Mucosa of descending colon (tissue), 3 donors: ENCODE measurements around the gene RIPOR3. TPM values are rescaled to one million over a fixed set of nuclear protein-coding genes. Genes with fewer than 3 reads are reported as not detected.

Source experiments
- ATAC-seq: fragments of 200-7000 bp; cut with Tn5 transposase; one replicate; pipeline ENCODE4 v1.9.1; 2020; ENCODE audit warnings: mild to moderate bottlenecking, moderate library complexity
- DNase-seq, 3 donors: peaks; one replicate each; pipeline ENCODE4 v3.0.0-alpha.2; 2020
- H3K36me3 ChIP-seq: fragments of 200-600 bp; one replicate; pipeline ENCODE4 v1.8.0; 2021; ENCODE audit warnings: low read depth, mild to moderate bottlenecking
- H3K4me1 ChIP-seq: fragments of 200-600 bp; one replicate; pipeline ENCODE4 v1.8.0; 2021; ENCODE audit warnings: low read depth, mild to moderate bottlenecking
- H3K4me3 ChIP-seq: fragments of 200-600 bp; one replicate; pipeline ENCODE4 v1.8.0; 2021; ENCODE audit warnings: mild to moderate bottlenecking
- H3K9me3 ChIP-seq: fragments of 200-600 bp; one replicate; pipeline ENCODE4 v1.8.0; 2021; ENCODE audit warnings: mild to moderate bottlenecking
- intact Hi-C, 2 donors: fragments of 100-400 bp; cut with DNase I in 1 of 2; cut with micrococcal nuclease in 1 of 2; formaldehyde crosslinking; loops; one replicate each; pipeline versions ENCODE4 v1.11.0 to v1.11.1; 2022; cut with DNase I, micrococcal nuclease
- total RNA-seq, 3 donors: library from RNA; stranded (reverse); fragmentation: NEBNext Ultra II Directional in 2 of 3; extraction: Animal tissue kit (Norgen Biotek cat#: 25700) in 2 of 3; gene quantifications; one replicate each; pipeline versions ENCODE4 v1.2.1 to v1.2.4, GENCODE V29; 2021 to 2023
- TF ChIP-seq, protein P1 (sequence below): fragments of 200-600 bp; IDR thresholded peaks from one replicate; pipeline ENCODE4 v1.8.0; 2022; ENCODE audit warnings: antibody characterized with exemption, mild to moderate bottlenecking
- donor health status: DM: no; HTN: no; CAD: no; lungs with moderate emphysema.
- donor health status: DM: no; HTN: no; CAD: no.
- donor health status: DM: no; HTN: yes; CAD: no.

The RIPOR3 gene
- total RNA-seq, 3 donors from 2014 or later, result 2.2 to 13.4 (median 5.8) TPM

DNA sequence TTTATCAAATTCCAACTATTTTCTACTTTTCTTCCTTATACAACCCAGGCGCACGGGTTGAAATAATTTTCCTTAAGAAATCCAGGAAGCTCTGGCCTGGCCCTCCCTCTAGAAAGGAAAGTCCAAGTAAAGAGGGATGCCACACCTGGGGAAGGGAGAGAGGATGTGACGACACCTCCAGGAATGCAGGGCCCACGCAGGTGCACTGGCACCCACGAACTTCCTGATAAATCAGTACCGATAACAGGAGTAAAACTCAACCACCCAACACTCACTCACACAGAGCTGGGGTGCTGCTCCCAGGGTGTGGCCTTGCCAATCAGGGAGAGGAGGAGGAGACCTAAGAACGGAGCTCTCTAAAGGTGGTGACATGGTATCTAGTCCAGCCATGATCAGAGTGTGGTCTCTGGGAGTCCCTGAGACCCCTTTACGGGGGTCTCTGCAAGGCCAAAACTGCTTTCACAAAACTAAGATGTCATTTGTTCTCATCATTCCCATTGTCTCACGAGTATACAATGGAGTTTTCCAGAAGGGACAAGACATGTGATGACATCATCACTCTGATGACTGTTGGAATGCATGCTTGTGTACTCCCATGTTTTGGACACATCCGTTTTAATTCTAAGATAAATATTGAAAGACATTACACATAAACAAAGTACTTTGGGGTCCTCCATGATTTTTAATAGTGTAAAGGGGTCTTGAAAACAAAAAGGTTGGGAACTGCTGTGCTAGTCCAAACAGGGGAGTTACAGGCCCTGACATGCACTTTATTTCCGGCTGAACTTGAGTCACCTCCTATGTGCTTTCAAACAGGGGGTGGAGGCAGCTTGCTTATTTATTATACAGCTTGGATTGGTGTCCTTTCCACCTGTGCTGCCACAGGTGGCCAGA is 37.9 kb upstream of the RIPOR3 start:
- TF ChIP-seq, protein P1, sequence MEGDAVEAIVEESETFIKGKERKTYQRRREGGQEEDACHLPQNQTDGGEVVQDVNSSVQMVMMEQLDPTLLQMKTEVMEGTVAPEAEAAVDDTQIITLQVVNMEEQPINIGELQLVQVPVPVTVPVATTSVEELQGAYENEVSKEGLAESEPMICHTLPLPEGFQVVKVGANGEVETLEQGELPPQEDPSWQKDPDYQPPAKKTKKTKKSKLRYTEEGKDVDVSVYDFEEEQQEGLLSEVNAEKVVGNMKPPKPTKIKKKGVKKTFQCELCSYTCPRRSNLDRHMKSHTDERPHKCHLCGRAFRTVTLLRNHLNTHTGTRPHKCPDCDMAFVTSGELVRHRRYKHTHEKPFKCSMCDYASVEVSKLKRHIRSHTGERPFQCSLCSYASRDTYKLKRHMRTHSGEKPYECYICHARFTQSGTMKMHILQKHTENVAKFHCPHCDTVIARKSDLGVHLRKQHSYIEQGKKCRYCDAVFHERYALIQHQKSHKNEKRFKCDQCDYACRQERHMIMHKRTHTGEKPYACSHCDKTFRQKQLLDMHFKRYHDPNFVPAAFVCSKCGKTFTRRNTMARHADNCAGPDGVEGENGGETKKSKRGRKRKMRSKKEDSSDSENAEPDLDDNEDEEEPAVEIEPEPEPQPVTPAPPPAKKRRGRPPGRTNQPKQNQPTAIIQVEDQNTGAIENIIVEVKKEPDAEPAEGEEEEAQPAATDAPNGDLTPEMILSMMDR, result no peak
- H3K4me3 ChIP-seq, result no peak overlapping the region
- H3K4me1 ChIP-seq, result peaks cover 11% of the 10 kb centered on the region
- DNase-seq (peak; percentile 67 to 82 (median 70)), ATAC-seq (peak; percentile 52)
- intact Hi-C loops, result no loop called here
- H3K9me3 ChIP-seq, result no peaks in the 10 kb centered on the region
- H3K36me3 ChIP-seq, result no peaks in the 10 kb centered on the region

DNA sequence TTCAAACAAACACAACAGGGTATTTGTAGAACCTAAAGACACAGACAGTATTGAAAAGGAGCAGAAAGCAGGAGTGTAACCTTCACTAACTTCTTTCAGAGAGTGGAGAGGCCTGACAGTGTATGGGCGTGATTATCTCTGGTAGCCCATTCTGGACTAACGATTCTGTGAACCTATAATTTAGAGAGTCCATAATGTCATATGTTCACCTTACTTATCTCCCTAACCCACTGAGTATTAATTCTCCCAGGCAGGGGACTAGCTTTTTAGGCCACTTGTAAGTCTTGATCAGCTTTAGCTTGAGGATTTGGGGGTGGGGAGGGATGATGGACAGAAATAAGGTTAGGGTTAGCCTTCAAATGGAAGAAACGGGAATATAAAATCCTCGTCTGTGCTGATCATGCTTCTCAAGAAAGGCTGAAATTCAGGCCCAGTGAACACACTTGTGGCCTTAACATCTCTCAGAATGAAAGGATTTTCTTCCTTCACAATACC is 37.2 kb upstream of the RIPOR3 start:
- Histone ChIP-seq H3K36me3 (no peaks in the 10 kb centered on the region), H3K9me3 (no peaks in the 10 kb centered on the region), H3K4me3 (no peak overlapping the region), H3K4me1 (peaks cover 11% of the 10 kb centered on the region)
- DNase-seq, result no peak
- ATAC-seq, result no peak
- TF ChIP-seq, protein P1, result no peak
- intact Hi-C loops, result no loop called here

DNA sequence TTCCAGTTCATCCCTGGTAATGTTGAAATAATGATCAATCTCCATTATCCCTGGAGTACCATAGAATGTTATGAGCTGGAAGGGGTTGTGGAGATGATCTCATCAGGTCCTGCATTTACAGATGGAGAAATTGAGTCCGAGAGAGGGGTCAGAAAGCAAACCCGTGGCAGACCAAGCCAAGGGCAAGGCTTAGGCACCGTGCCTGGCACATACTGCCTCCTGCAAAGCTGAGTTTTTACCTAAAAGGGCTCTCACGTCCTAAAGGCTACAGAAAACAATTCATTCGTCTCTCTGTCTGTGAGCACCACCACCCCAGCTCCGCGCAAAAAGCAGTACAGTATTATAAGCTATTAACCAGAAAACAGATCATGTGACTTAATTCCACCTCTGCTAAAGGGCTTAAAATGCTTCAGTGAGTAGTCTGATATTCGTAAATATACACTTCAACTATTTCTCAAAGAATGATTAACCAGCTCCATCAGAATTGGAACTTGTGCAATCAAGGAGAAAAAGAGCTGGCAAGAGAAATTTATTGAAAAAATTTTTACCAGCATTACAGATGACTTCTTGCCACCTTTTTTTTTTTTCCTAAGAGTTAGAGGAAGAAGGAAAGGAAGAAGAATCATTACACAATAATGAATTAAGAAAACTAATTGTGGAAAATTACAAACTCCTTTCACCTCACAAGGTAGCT is 36.6 kb upstream of the RIPOR3 start:
- ATAC-seq, result no peak
- H3K4me3 ChIP-seq, result no peak overlapping the region
- no peaks in the 10 kb centered on the region for H3K9me3 ChIP-seq
- no peaks in the 10 kb centered on the region for H3K36me3 ChIP-seq
- intact Hi-C loops, result no loop called here
- no peak for DNase-seq
- TF ChIP-seq, protein P1, result no peak
- H3K4me1 ChIP-seq, result peaks cover 11% of the 10 kb centered on the region

DNA sequence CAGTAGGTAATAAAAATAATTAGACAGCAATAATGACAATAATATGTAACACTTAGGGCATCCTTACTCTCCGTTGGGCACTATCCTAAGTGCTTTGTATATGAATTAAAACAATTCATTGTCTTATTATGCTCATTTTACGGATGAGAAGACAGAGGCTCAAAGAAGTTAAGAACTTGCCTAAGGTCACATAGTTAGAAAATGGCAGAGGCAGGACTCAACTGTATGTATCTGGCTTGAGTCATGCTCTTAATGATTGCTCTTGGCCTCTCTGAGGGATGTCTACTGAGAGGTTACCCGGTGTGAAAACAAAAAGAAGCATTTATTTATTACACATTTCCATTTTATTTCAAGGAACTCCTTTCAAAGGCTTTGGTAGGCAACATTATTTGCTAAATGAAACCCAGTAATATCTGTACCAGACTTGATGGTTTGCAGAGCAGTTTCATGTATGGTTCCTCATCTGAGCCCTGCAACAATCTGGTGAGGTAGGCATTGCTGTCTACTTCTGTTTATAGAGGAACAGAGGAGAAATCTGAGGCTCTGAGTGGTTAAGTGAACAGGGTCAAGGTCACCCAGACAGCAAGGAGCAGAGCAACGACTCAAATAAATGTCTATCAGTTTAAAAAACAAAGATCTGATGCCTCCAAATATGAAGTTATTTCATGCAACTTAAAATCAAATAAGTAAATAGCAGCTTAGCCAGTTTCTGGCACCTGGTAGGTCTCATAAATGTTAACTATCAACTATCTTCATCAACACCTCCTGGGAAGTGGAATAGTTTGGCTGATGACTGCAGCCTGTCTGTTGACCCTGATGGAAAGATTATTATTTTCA is 35.8 kb upstream of the RIPOR3 start:
- ATAC-seq (no peak), DNase-seq (no peak)
- intact Hi-C loops, result no loop called here
- Histone ChIP-seq H3K36me3 (no peaks in the 10 kb centered on the region), H3K9me3 (no peaks in the 10 kb centered on the region), H3K4me1 (peaks cover 11% of the 10 kb centered on the region), H3K4me3 (no peak overlapping the region)
- TF ChIP-seq, protein P1, result no peak

DNA sequence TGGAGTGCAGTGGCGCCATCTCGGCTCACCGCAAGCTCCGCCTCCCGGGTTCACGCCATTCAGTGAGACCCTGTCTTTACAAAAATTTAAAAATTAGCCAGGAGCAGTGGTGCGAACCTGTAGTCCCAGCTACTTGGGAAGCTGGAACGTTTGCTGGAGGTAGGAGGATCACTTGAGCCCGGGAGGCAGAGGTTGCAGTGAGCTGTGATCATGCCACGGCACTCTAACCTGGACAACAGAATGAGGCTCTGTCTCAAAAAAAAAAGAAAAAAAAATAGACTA is 34.3 kb upstream of the RIPOR3 start:
- ATAC-seq (no peak), DNase-seq (no peak)
- H3K4me1 ChIP-seq, result peaks cover 11% of the 10 kb centered on the region
- intact Hi-C loops, result no loop called here
- no peaks in the 10 kb centered on the region for H3K36me3 ChIP-seq
- no peak overlapping the region for H3K4me3 ChIP-seq
- TF ChIP-seq, protein P1, result no peak
- H3K9me3 ChIP-seq, result no peaks in the 10 kb centered on the region
